Testis (tissue), 3 donors: ENCODE results near the gene KCNQ1. TPM values are rescaled to one million over a fixed set of nuclear protein-coding genes. Genes with fewer than 3 reads are reported as not detected.

Experiments used
- DNase-seq: peaks from one replicate; pipeline ENCODE4 v3.0.0-alpha.2; 2019
- H3K27ac ChIP-seq, 2 donors: fragments of 200-600 bp; sonication (generic); one replicate each; pipeline ENCODE4 v1.5.1; 2019
- H3K27me3 ChIP-seq: fragments of 200-600 bp; sonication (generic); one replicate; pipeline ENCODE4 v1.5.1; 2019
- H3K36me3 ChIP-seq: fragments of 200-600 bp; sonication (generic); one replicate; pipeline ENCODE4 v1.5.1; 2017; ENCODE audit warnings: low read depth; ENCODE audit errors: missing control alignments
- H3K4me1 ChIP-seq: fragments of 200-600 bp; sonication (generic); one replicate; pipeline ENCODE4 v1.5.1; 2019
- H3K4me3 ChIP-seq, 2 donors: fragments of 200-600 bp; sonication (generic); one replicate each; pipeline ENCODE4 v1.5.1; 2017 to 2019
- H3K9me3 ChIP-seq: fragments of 200-600 bp; sonication (generic); one replicate; pipeline ENCODE4 v1.5.1; 2017
- CTCF ChIP-seq, 3 experiments: fragments of 450-650 bp in 2 of 3; fragments of 200-600 bp in 1 of 3; sonication (generic) in 1 of 3; IDR thresholded peaks; one replicate each; pipeline ENCODE4 v1.5.1; 2016 to 2019; ENCODE audit warnings: antibody characterized with exemption in 3 of 3, mild to moderate bottlenecking in 2 of 3, moderate library complexity in 1 of 3
- POLR2A ChIP-seq: fragments of 450-650 bp; IDR thresholded peaks from one replicate; pipeline ENCODE4 v1.6.1; 2017; ENCODE audit warnings: antibody characterized with exemption, mild to moderate bottlenecking, moderate library complexity
- WGBS, 2 donors: methylation state at CpG; one replicate each; pipeline ENCODE4 v1.1.5; 2018; 5-methylcytosine and 5-hydroxymethylcytosine counted together
- intact Hi-C: fragments of 100-400 bp; cut with DNase I; formaldehyde crosslinking; loops from one replicate; pipeline ENCODE4 v1.15.1; 2023; ENCODE audit warnings: low total_unique reads
- polyA plus RNA-seq: library from polyadenylated mRNA; stranded (reverse); fragments of 350-450 nt; fragmentation: Illumina TruSeq; extraction: RNeasy Lipid Tissue Mini Kit (QIAGEN cat#74804); gene quantifications from one replicate; pipeline ENCODE4 v1.2.3, GENCODE V29; 2014; ENCODE audit warnings: low read depth, low replicate concordance; ENCODE audit not compliant: insufficient read depth
- total RNA-seq, 2 donors: library from RNA; depleted of rRNA; stranded (reverse); fragments of >200 nt; gene quantifications; one replicate each; pipeline ENCODE4 v1.2.3, GENCODE V29; 2016

KCNQ1 gene
- total and polyA plus RNA-seq, 3 donors from 2014 or later: 6.0 to 24.2 (median 12.8) TPM

GRCh38 chr11:2778630-2779498 is 334.1 kb downstream of the KCNQ1 start:
- intact Hi-C loops: no loop called here
- peak overlapping the region; percentile 80 to 90 for H3K27ac ChIP-seq
- H3K36me3 ChIP-seq: no peaks in the 10 kb centered on the region
- TF ChIP-seq CTCF (IDR thresholded peaks at IDR 0.05) (peak in 1 of 3 experiments; percentile 24), POLR2A (no peak)
- H3K9me3 ChIP-seq: no peaks in the 10 kb centered on the region
- peaks cover 40% of the 10 kb centered on the region for H3K4me1 ChIP-seq
- no peak overlapping the region for H3K4me3 ChIP-seq
- 36 to 39% methylated on average over 7 to 28 of the region's 28 CpGs for WGBS, 2 donors
- H3K27me3 ChIP-seq: no peaks in the 10 kb centered on the region
- peak; percentile 85 for DNase-seq

GRCh38 chr11:2779499-2779980 is 334.7 kb downstream of the KCNQ1 start:
- WGBS, 2 donors: 47 to 48% methylated on average over 6 to 11 of the region's 11 CpGs
- Histone ChIP-seq H3K9me3 (no peaks in the 10 kb centered on the region), H3K27me3 (no peaks in the 10 kb centered on the region), H3K27ac (peak overlapping the region; percentile 80 to 90), H3K36me3 (no peaks in the 10 kb centered on the region), H3K4me3 (no peak overlapping the region), H3K4me1 (peaks cover 40% of the 10 kb centered on the region)
- peak; percentile 89 for DNase-seq
- intact Hi-C loops: no loop called here
- TF ChIP-seq CTCF (IDR thresholded peaks at IDR 0.05) (no peak), POLR2A (no peak)

- 65 to 70% methylated on average over 14 to 22 of the region's 23 CpGs for WGBS, 2 donors
Observed at GRCh38 chr11:2779981-2780849, 335.4 kb downstream of the KCNQ1 start.

GRCh38 chr11:2780850-2781407 is 336.1 kb downstream of the KCNQ1 start:
- Histone ChIP-seq H3K9me3 (no peaks in the 10 kb centered on the region), H3K27ac (peak overlapping the region; percentile 80 to 90), H3K4me1 (peaks cover 40% of the 10 kb centered on the region), H3K27me3 (no peaks in the 10 kb centered on the region), H3K4me3 (no peak overlapping the region), H3K36me3 (no peaks in the 10 kb centered on the region)
- 75 to 78% methylated on average over 9 of the region's 9 CpGs for WGBS, 2 donors
- no peak for DNase-seq
- intact Hi-C loops: no loop called here
- TF ChIP-seq POLR2A (no peak), CTCF (IDR thresholded peaks at IDR 0.05) (no peak)

More at GRCh38 chr11:2779981-2780849, 335.4 kb downstream of the KCNQ1 start:
- H3K9me3 ChIP-seq: no peaks in the 10 kb centered on the region
- TF ChIP-seq CTCF (IDR thresholded peaks at IDR 0.05): no peak
- TF ChIP-seq POLR2A: no peak
- H3K4me1 ChIP-seq: peaks cover 40% of the 10 kb centered on the region
- peak; percentile 59 for DNase-seq
- no peaks in the 10 kb centered on the region for H3K27me3 ChIP-seq
- no peaks in the 10 kb centered on the region for H3K36me3 ChIP-seq
- peak overlapping the region; percentile 80 to 90 for H3K27ac ChIP-seq
- intact Hi-C loops: no loop called here
- no peak overlapping the region for H3K4me3 ChIP-seq
